AG04449 (cell line): ENCODE results near the gene LYPD6.
"Not testable (repeated sequence)": the region's sequence is repeated elsewhere in the genome, so short reads cannot be mapped to it uniquely, and the experiment has no call there.

Source experiments
- CTCF ChIA-PET: fragments of 350-600 bp; formaldehyde crosslinking; extraction: SDS; loops from one replicate; lab custom pipeline; 2021; ENCODE audit warnings: antibody characterized with exemption; lab: Yijun Ruan, JAX
- POLR2A ChIA-PET: fragments of 400-600, 350-600 bp; formaldehyde crosslinking; extraction: SDS; loops from one replicate; lab custom pipeline; 2020; ENCODE audit warnings: antibody characterized with exemption, inconsistent platforms; lab: Yijun Ruan, JAX
- DNase-seq: peaks from one replicate; pipeline ENCODE4 v3.0.0-alpha.2; 2010; ENCODE audit warnings: low read depth, low spot score
- H3K4me3 ChIP-seq: 2 replicates; pipeline ENCODE4 v1.5.1; 2011; ENCODE audit warnings: low read depth, mild to moderate bottlenecking, control low read depth, low read length
- TF ChIP-seq, protein P1 (sequence below): IDR thresholded peaks from one replicate; pipeline ENCODE4 v1.5.1; 2011; ENCODE audit warnings: mild to moderate bottlenecking, moderate library complexity, low read length, control low read depth, inconsistent platforms; ENCODE audit not compliant: insufficient read depth; ENCODE audit errors: missing control alignments

LYPD6 gene

DNA sequence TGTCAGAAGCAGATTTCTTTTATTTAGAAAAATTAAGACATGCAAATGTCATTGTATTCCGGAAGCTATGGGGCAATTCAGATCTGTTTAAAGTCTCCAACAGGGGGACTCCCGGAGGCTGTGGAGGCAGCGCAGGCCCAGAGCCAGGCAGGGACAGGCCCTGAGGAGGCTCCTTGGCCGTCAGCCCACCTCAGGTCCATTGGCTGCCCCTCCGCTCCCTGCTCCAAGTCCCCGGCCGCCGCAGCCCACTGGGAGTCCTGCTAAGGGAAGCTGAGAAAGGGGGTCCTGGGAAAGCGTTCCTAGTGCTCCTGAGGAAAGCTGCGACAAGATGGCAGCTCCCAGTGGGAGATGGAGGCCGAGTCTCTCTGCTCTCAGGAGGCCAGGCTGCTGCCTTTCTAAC, 20.0 kb upstream of the LYPD6 start:
- no peak overlapping the region for H3K4me3 ChIP-seq
- POLR2A ChIA-PET = no interaction called here
- no peak for DNase-seq
- TF ChIP-seq, protein P1, sequence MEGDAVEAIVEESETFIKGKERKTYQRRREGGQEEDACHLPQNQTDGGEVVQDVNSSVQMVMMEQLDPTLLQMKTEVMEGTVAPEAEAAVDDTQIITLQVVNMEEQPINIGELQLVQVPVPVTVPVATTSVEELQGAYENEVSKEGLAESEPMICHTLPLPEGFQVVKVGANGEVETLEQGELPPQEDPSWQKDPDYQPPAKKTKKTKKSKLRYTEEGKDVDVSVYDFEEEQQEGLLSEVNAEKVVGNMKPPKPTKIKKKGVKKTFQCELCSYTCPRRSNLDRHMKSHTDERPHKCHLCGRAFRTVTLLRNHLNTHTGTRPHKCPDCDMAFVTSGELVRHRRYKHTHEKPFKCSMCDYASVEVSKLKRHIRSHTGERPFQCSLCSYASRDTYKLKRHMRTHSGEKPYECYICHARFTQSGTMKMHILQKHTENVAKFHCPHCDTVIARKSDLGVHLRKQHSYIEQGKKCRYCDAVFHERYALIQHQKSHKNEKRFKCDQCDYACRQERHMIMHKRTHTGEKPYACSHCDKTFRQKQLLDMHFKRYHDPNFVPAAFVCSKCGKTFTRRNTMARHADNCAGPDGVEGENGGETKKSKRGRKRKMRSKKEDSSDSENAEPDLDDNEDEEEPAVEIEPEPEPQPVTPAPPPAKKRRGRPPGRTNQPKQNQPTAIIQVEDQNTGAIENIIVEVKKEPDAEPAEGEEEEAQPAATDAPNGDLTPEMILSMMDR = no peak
- CTCF ChIA-PET = interaction anchor here (1.1 to 1.5 kb wide), 3 partner anchors 17 to 63 kb away, joined by 3 to 4 read pairs (median 3); no protein-coding TSS in a partner anchor

DNA sequence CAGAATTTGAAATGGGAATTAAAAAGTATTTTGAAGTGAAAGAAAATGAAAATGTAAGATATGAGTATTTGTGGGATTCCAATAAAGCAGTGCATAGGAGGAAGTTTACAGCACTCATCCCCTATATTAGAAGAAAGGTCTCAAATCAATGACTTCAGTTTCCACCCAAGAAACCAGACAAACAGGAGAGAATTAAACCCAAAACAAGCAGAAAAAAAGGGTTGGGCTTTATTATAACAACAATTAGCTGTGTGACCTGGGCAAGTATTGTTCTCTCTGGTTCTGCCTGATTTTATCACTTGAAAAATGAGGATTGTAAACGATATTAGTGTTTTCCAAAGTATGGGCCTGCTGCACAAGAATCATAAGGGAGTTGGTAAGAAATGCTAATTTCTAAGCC, 18.3 kb upstream of the LYPD6 start:
- ChIA-PET CTCF (interaction anchor here (0.8 to 4.3 kb wide), 7 partner anchors 11 to 320 kb away, joined by 3 to 43 read pairs (median 7); no protein-coding TSS in a partner anchor), POLR2A (interaction anchor here (0.6 kb wide), 1 partner anchor 21 kb away, joined by 3 read pairs; no protein-coding TSS in a partner anchor)
- DNase-seq = no peak
- no peak overlapping the region for H3K4me3 ChIP-seq
- TF ChIP-seq, protein P1 = no peak

DNA sequence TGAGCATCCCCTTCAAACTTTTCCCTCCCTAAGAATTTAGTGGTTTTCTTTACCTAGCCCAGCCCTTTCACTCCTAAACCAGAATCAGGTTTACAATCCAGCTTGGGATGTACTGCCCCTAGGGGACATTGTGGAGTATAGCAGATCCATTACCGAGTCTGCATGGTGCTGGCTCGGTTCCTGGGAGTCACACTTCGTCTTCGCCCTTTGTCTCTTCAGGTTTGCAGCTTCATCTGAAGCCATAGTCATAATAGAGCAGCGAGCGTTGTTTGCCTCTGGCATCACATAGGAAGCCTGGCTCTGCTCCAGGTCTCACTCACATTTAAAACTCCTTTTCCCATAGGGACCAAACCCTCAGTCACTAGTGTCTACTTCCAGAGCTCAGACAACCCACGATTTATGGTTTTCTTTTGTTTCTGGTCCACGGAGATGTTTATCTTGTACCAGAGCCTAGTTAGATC, 16.8 kb upstream of the LYPD6 start:
- no peak for DNase-seq
- CTCF ChIA-PET = interaction anchor here (0.7 to 4.3 kb wide), 9 partner anchors 10 to 302 kb away, joined by 3 to 43 read pairs (median 7); no protein-coding TSS in a partner anchor
- no peak overlapping the region for H3K4me3 ChIP-seq
- POLR2A ChIA-PET = no interaction called here
- TF ChIP-seq, protein P1 = peak; percentile 64

DNA sequence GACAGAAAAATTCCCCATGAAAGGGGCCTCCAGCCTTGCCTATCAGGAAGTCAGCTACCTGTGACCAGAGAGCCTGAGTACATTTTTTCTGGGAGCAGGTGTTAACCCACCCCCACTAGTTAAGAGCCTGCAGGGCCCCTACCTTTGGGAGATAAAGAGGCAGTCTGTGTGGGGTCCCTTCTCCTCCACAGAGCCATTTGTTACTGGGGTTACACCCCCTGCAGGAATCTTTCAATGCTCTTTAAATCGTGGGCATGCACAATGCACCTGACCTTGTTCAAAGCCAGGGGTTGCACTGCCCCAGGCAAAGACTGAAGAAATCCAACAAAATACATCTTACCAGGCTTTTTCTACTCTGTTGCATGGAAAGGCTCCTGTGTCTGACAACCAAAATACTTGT, 15.7 kb upstream of the LYPD6 start:
- CTCF ChIA-PET = interaction anchor here (2.6 to 4.3 kb wide), 3 partner anchors 14 to 298 kb away, joined by 8 to 43 read pairs (median 9); no protein-coding TSS in a partner anchor
- POLR2A ChIA-PET = no interaction called here
- no peak for DNase-seq
- TF ChIP-seq, protein P1 = no peak
- H3K4me3 ChIP-seq = no peak overlapping the region

DNA sequence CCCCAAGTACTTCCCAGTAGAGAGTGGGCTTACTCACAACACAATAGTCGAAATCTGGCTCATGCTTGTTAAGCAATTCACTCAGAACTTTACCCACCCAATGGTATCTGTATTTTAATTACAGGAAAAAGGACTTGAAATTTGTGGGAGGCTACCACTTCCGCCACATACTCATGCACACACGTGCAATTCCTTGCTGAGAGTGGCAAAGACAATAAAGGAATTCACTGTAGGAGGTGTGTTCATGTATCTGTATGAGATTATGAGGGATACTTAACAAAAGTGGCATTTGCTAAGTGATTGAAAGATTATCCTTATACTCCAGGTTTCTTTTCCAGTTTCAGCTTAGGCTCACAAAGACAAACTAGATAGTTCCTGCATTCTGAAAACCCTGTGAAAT, 14.9 kb upstream of the LYPD6 start:
- ChIA-PET POLR2A (no interaction called here), CTCF (interaction anchor here (1.6 kb wide), 1 partner anchor 15 kb away, joined by 5 read pairs; the partner anchor contains the start of gene LYPD6)
- DNase-seq = no peak
- H3K4me3 ChIP-seq = no peak overlapping the region
- TF ChIP-seq, protein P1 = no peak

DNA sequence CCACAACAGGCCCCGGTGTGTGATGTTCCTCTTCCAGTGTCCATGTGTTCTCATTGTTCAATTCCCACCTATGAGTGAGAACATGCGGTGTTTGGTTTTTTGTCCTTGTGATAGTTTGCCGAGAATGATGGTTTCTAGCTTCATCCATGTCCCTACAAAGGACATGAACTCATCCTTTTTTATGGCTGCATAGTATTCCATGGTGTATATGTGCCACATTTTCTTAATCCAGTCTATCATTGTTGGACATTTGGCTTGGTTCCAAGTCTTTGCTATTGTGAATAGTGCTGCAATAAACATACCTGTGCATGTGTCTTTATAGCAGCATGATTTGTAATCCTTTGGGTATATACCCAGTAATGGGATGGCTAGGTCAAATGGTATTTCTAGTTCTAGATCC, 11.8 kb upstream of the LYPD6 start:
- CTCF ChIA-PET, DNase-seq, POLR2A ChIA-PET, H3K4me3 ChIP-seq: not testable (repeated sequence)

DNA sequence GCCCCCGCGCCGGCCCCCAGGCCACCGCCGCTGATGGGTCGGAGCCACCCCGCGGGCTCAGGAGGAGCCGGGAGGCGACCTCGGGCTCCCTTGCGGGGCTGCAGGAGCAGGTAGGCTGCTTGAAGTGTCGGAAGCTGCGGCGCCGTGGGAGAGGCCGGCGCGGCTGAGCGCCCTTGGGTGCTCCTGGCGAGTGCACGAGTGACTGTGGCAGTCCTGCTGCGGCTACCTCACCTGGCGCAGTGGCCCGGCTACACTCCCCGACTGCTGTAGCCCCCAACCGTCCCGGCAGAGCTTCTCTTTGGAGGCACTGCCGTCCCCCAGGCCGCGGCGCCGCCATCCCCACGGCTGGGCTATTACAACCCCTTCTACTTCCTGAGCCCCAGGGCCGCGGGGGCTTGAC, 10.0 kb upstream of the LYPD6 start:
- no peak for DNase-seq
- POLR2A ChIA-PET = no interaction called here
- TF ChIP-seq, protein P1 = no peak
- no peak overlapping the region for H3K4me3 ChIP-seq
- CTCF ChIA-PET = no interaction called here
